DOHH2 (cell line): ENCODE measurements around the gene ABLIM3.

Experiments used
- H3F3A ChIP-seq: fragments of 200-600 bp; sonication (generic), shearing (Covaris generic); 2 replicates; pipeline ENCODE4 v1.6.0; 2016; ENCODE audit warnings: antibody characterized with exemption, mild to moderate bottlenecking; ENCODE audit not compliant: control insufficient read depth, insufficient read depth
- H3K27ac ChIP-seq: fragments of 200-600 bp; sonication (generic); 2 replicates; pipeline ENCODE4 v1.5.1; 2014; ENCODE audit warnings: low read depth, mild to moderate bottlenecking, low read length, moderate library complexity
- H3K27me3 ChIP-seq: fragments of 200-600 bp; sonication (generic); 2 replicates; pipeline ENCODE4 v1.6.1; 2014; ENCODE audit warnings: mild to moderate bottlenecking, low read length, mixed read lengths; ENCODE audit not compliant: control insufficient read depth
- H3K36me3 ChIP-seq: fragments of 200-600 bp; sonication (generic); 2 replicates; pipeline ENCODE4 v1.6.1; 2014; ENCODE audit warnings: mild to moderate bottlenecking, low read length, moderate library complexity, mixed read lengths; ENCODE audit not compliant: control insufficient read depth
- H3K4me1 ChIP-seq: fragments of 200-600 bp; sonication (generic); 2 replicates; pipeline ENCODE4 v1.6.1; 2014; ENCODE audit warnings: mild to moderate bottlenecking, low read length, mixed read lengths; ENCODE audit not compliant: control insufficient read depth
- H3K4me2 ChIP-seq: fragments of 200-600 bp; sonication (generic); 2 replicates; pipeline ENCODE4 v1.6.0; 2014; ENCODE audit warnings: mild to moderate bottlenecking, low read length, moderate library complexity
- H3K4me3 ChIP-seq: fragments of 200-600 bp; sonication (generic); 2 replicates; pipeline ENCODE4 v1.5.1; 2014; ENCODE audit warnings: mild to moderate bottlenecking, low read length, mixed read lengths
- H3K79me2 ChIP-seq: fragments of 200-600 bp; sonication (generic); 2 replicates; pipeline ENCODE4 v1.6.1; 2014; ENCODE audit warnings: mild to moderate bottlenecking, low read length, mixed read lengths; ENCODE audit not compliant: control insufficient read depth
- H3K9me2 ChIP-seq: fragments of 200-600 bp; sonication (generic); replicated peaks from 2 replicates; pipeline ENCODE4 v1.6.1; 2014; ENCODE audit warnings: mild to moderate bottlenecking, low read length, mixed read lengths; ENCODE audit not compliant: control insufficient read depth
- H3K9me3 ChIP-seq: fragments of 200-600 bp; sonication (generic); 2 replicates; pipeline ENCODE4 v1.6.1; 2014; ENCODE audit warnings: antibody characterized with exemption, low read length, mixed read lengths; ENCODE audit not compliant: control insufficient read depth, insufficient read depth
- H4K20me1 ChIP-seq: fragments of 200-600 bp; sonication (generic); 2 replicates; pipeline ENCODE4 v1.6.0; 2014; ENCODE audit warnings: low read depth, mild to moderate bottlenecking, antibody characterized with exemption, low read length, moderate library complexity; ENCODE audit not compliant: control insufficient read depth, insufficient read depth
- CTCF ChIP-seq: fragments of 200-600 bp; sonication (generic); IDR thresholded peaks from one replicate; pipeline ENCODE4 v1.5.1; 2014; ENCODE audit warnings: antibody characterized with exemption, mild to moderate bottlenecking, low read depth, low read length; ENCODE audit not compliant: poor library complexity, severe bottlenecking
- EZH2phosphoT487 ChIP-seq: fragments of 200-600 bp; sonication (generic); IDR thresholded peaks from 2 replicates; pipeline ENCODE4 v1.6.1; 2017; ENCODE audit warnings: borderline replicate concordance, mild to moderate bottlenecking, antibody characterized with exemption, low read length, moderate library complexity, mixed read lengths

ABLIM3 gene

GRCh38 chr5:149166591-149167100 lies 25.4 kb downstream of the ABLIM3 start:
- Histone ChIP-seq H3K9me3 (no peaks in the 10 kb centered on the region), H3K4me3 (no peak overlapping the region), H3K4me2 (no peak overlapping the region), H3K4me1 (no peaks in the 10 kb centered on the region), H3K9me2 (no peaks in the 10 kb centered on the region), H3K36me3 (no peaks in the 10 kb centered on the region), H3K79me2 (no peaks in the 10 kb centered on the region), H4K20me1 (no peaks in the 10 kb centered on the region), H3F3A (no peaks in the 10 kb centered on the region), H3K27ac (no peak overlapping the region), H3K27me3 (peaks cover 10% of the 10 kb centered on the region; the same call in 1 of the 2 replicates)
- no peak for TF ChIP-seq EZH2phosphoT487

GRCh38 chr5:149168276-149168906 lies 27.1 kb downstream of the ABLIM3 start:
- H3K27me3 ChIP-seq: peaks cover 10% of the 10 kb centered on the region
- H3K4me1 ChIP-seq: no peaks in the 10 kb centered on the region
- H3F3A ChIP-seq: no peaks in the 10 kb centered on the region

GRCh38 chr5:149170299-149170698 lies 29.0 kb downstream of the ABLIM3 start:
- H3K4me1 ChIP-seq: no peaks in the 10 kb centered on the region
- H3K79me2 ChIP-seq: no peaks in the 10 kb centered on the region
- TF ChIP-seq EZH2phosphoT487: no peak
- TF ChIP-seq CTCF: no peak
- no peak overlapping the region for H3K4me2 ChIP-seq
- no peak overlapping the region for H3K27ac ChIP-seq
- no peaks in the 10 kb centered on the region for H4K20me1 ChIP-seq
- no peaks in the 10 kb centered on the region for H3K36me3 ChIP-seq
- no peaks in the 10 kb centered on the region for H3F3A ChIP-seq
- H3K9me3 ChIP-seq: no peaks in the 10 kb centered on the region
- no peaks in the 10 kb centered on the region for H3K9me2 ChIP-seq
- no peak overlapping the region for H3K4me3 ChIP-seq
- H3K27me3 ChIP-seq: peaks cover 10% of the 10 kb centered on the region

More at GRCh38 chr5:149168276-149168906, 27.1 kb downstream of the ABLIM3 start:
- no peak for TF ChIP-seq EZH2phosphoT487
- no peak for TF ChIP-seq CTCF
- H3K79me2 ChIP-seq: no peaks in the 10 kb centered on the region
- no peaks in the 10 kb centered on the region for H3K9me2 ChIP-seq
- no peak overlapping the region for H3K27ac ChIP-seq
- H3K36me3 ChIP-seq: no peaks in the 10 kb centered on the region
- no peak overlapping the region for H3K4me3 ChIP-seq
- no peaks in the 10 kb centered on the region for H4K20me1 ChIP-seq
- H3K4me2 ChIP-seq: no peak overlapping the region
- no peaks in the 10 kb centered on the region for H3K9me3 ChIP-seq

GRCh38 chr5:149172261-149172660 lies 31.0 kb downstream of the ABLIM3 start:
- peaks cover 10% of the 10 kb centered on the region for H3K27me3 ChIP-seq
- no peaks in the 10 kb centered on the region for H3K79me2 ChIP-seq
- no peaks in the 10 kb centered on the region for H3K4me1 ChIP-seq
- H3K36me3 ChIP-seq: no peaks in the 10 kb centered on the region
- H3K9me2 ChIP-seq: no peaks in the 10 kb centered on the region
- no peaks in the 10 kb centered on the region for H4K20me1 ChIP-seq
- H3K27ac ChIP-seq: no peak overlapping the region
- H3K4me2 ChIP-seq: no peak overlapping the region
- no peaks in the 10 kb centered on the region for H3F3A ChIP-seq
- H3K4me3 ChIP-seq: no peak overlapping the region
- no peak for TF ChIP-seq CTCF
- no peak for TF ChIP-seq EZH2phosphoT487
- H3K9me3 ChIP-seq: no peaks in the 10 kb centered on the region
